MM.1S (cell line): Measurements from ENCODE around the gene EPHB1.

Experiments
- DNase-seq: peaks from one replicate; pipeline ENCODE4 v3.0.0-alpha.2; 2015
- H2AFZ ChIP-seq: fragments of 300-600 bp; sonication (generic); 2 replicates; pipeline ENCODE4 v1.6.0; 2016; ENCODE audit warnings: antibody characterized with exemption, low read length
- H3F3A ChIP-seq: fragments of 300-600 bp; sonication (generic); 2 replicates; pipeline ENCODE4 v1.6.1; 2016; ENCODE audit warnings: mild to moderate bottlenecking, antibody characterized with exemption, low read length, moderate library complexity, mixed read lengths; ENCODE audit not compliant: insufficient read depth
- H3K27ac ChIP-seq: fragments of 300-600 bp; sonication (generic); 2 replicates; pipeline ENCODE4 v1.5.1; 2016; ENCODE audit warnings: mild to moderate bottlenecking, low read length
- H3K27me3 ChIP-seq: fragments of 300-600 bp; sonication (generic); replicated peaks from 2 replicates; pipeline ENCODE4 v1.6.0; 2016; ENCODE audit warnings: low read length; ENCODE audit not compliant: insufficient read depth
- H3K36me3 ChIP-seq: fragments of 300-600 bp; sonication (generic); replicated peaks from 2 replicates; pipeline ENCODE4 v1.6.1; 2016; ENCODE audit warnings: mild to moderate bottlenecking, low read length, mixed read lengths; ENCODE audit not compliant: insufficient read depth
- H3K4me1 ChIP-seq: fragments of 300-600 bp; sonication (generic); 2 replicates; pipeline ENCODE4 v1.6.1; 2016; ENCODE audit warnings: low read length, mixed read lengths
- H3K4me2 ChIP-seq: fragments of 300-600 bp; sonication (generic); 2 replicates; pipeline ENCODE4 v1.6.0; 2016; ENCODE audit warnings: low read depth, low read length
- H3K4me3 ChIP-seq: fragments of 300-600 bp; sonication (generic); 2 replicates; pipeline ENCODE4 v1.5.1; 2016; ENCODE audit warnings: low read length, mixed read lengths
- H3K79me2 ChIP-seq: fragments of 300-600 bp; sonication (generic); 2 replicates; pipeline ENCODE4 v1.6.1; 2016; ENCODE audit warnings: mixed run types, low read length, mixed read lengths
- H3K9ac ChIP-seq: fragments of 300-600 bp; sonication (generic); 2 replicates; pipeline ENCODE4 v1.6.1; 2016; ENCODE audit warnings: low read length, mixed read lengths
- H3K9me2 ChIP-seq: fragments of 300-600 bp; sonication (generic); replicated peaks from 2 replicates; pipeline ENCODE4 v1.6.1; 2016; ENCODE audit warnings: mild to moderate bottlenecking, low read length, mixed read lengths; ENCODE audit not compliant: insufficient read depth
- H3K9me3 ChIP-seq: fragments of 300-600 bp; sonication (generic); replicated peaks from 2 replicates; pipeline ENCODE4 v1.6.1; 2016; ENCODE audit warnings: mild to moderate bottlenecking, low read length, mixed read lengths; ENCODE audit not compliant: insufficient read depth
- H4K20me1 ChIP-seq: fragments of 300-600 bp; sonication (generic); 2 replicates; pipeline ENCODE4 v1.6.1; 2016; ENCODE audit warnings: mild to moderate bottlenecking, low read length, moderate library complexity, mixed read lengths; ENCODE audit not compliant: insufficient read depth
- CTCF ChIP-seq: fragments of 300-600 bp; sonication (generic); IDR thresholded peaks from 2 replicates; pipeline ENCODE4 v1.5.1; 2016; ENCODE audit warnings: antibody characterized with exemption, low read length, mixed read lengths
- EZH2 ChIP-seq: fragments of 300-600 bp; sonication (generic); optimal IDR thresholded peaks from 2 replicates; pipeline ENCODE3; 2017; ENCODE audit warnings: low read depth, mild to moderate bottlenecking, antibody characterized with exemption, low read length, mixed read lengths
- EZH2phosphoT487 ChIP-seq: fragments of 300-600 bp; sonication (generic); IDR thresholded peaks from 2 replicates; pipeline ENCODE4 v1.6.1; 2018; ENCODE audit warnings: antibody characterized with exemption, low read length

EPHB1 gene

GRCh38 chr3:134749802-134750553 is 45.1 kb upstream of the EPHB1 start:
- Histone ChIP-seq H2AFZ (no peak overlapping the region), H3F3A (no peaks in the 10 kb centered on the region), H3K79me2 (no peaks in the 10 kb centered on the region), H3K4me2 (no peak overlapping the region), H3K9me2 (no peaks in the 10 kb centered on the region), H3K36me3 (no peaks in the 10 kb centered on the region), H3K4me1 (no peaks in the 10 kb centered on the region), H3K27ac (no peak overlapping the region), H4K20me1 (no peaks in the 10 kb centered on the region), H3K9ac (no peak overlapping the region), H3K4me3 (no peak overlapping the region), H3K9me3 (no peaks in the 10 kb centered on the region), H3K27me3 (no peaks in the 10 kb centered on the region)
- TF ChIP-seq EZH2phosphoT487 (no peak), EZH2 (no peak), CTCF (no peak)
- DNase-seq = no peak

GRCh38 chr3:134751831-134752230 is 43.2 kb upstream of the EPHB1 start:
- H3K9me2 ChIP-seq = no peaks in the 10 kb centered on the region
- H2AFZ ChIP-seq = no peak overlapping the region
- H3K9me3 ChIP-seq = no peaks in the 10 kb centered on the region
- H3K9ac ChIP-seq = no peak overlapping the region
- H3K27ac ChIP-seq = no peak overlapping the region
- no peaks in the 10 kb centered on the region for H3K79me2 ChIP-seq
- no peak overlapping the region for H3K4me2 ChIP-seq
- DNase-seq = no peak
- H3K27me3 ChIP-seq = no peaks in the 10 kb centered on the region
- H4K20me1 ChIP-seq = no peaks in the 10 kb centered on the region
- H3K4me3 ChIP-seq = no peak overlapping the region
- no peaks in the 10 kb centered on the region for H3F3A ChIP-seq
- no peaks in the 10 kb centered on the region for H3K4me1 ChIP-seq
- TF ChIP-seq EZH2 (no peak), CTCF (no peak), EZH2phosphoT487 (no peak)
- H3K36me3 ChIP-seq = no peaks in the 10 kb centered on the region

- Histone ChIP-seq H4K20me1 (no peaks in the 10 kb centered on the region), H3F3A (no peaks in the 10 kb centered on the region), H2AFZ (no peak overlapping the region), H3K4me3 (no peak overlapping the region), H3K27ac (no peak overlapping the region), H3K9ac (no peak overlapping the region), H3K4me2 (no peak overlapping the region), H3K9me3 (no peaks in the 10 kb centered on the region), H3K4me1 (no peaks in the 10 kb centered on the region), H3K36me3 (no peaks in the 10 kb centered on the region), H3K27me3 (no peaks in the 10 kb centered on the region), H3K79me2 (no peaks in the 10 kb centered on the region), H3K9me2 (no peaks in the 10 kb centered on the region)
- no peak for DNase-seq
- TF ChIP-seq EZH2 = no peak
- no peak for TF ChIP-seq EZH2phosphoT487
- no peak for TF ChIP-seq CTCF
These were observed 42.1 kb upstream of the EPHB1 start for GRCh38 chr3:134752761-134753461.
